NCI-H446 treated with DMSO at 0.1 percent for 48 hours (cell line): ENCODE data around the gene LILRB3.
"Not testable (repeated sequence)": the region's sequence is repeated elsewhere in the genome, so short reads cannot be mapped to it uniquely, and the experiment has no call there.

Experiments
- DNase-seq: peaks from one replicate; lab custom pipeline; 2025; lab: John Stamatoyannopoulos, UW

The LILRB3 gene

DNA sequence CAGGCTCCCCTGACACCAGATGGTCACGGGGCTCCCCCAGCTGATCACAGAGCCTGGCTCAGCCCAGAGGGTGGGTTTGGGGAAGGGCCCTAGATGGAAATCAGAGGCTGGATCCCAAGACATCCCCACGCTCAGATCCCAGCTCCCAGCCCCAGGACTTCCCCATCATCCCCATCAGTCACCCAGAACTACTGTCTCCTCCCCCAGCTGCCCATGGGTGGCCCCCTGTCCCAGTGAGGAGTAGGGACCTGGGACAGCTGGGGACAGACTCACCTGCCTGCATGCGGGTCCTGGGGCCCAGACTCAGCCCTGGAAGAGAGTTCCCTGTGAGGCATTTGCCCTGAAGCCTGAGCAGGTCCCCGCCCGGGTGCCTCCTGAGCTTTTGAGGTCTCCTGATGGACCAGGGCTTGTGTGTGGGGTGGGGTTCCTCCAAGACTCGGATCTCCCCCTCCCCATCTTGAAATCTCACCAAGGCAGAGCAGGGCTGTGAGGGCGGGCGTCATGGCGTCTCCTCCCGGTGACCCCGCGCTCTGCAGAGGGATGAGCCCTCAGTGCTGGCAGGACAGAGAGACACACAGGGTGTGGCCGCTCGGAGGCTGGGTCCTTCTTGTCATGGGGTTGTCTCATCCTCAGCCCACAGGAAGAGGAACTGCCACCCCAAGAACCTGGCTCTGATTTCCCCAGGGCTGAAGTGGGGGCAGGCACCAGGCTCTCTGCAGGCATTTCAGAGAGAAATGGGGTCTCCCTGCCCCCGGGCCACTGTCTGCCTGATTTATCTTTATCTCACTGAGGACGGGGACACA lies at the start of gene LILRB3:
Gene LILRB3, minus strand, starts transcription at position 534 of the 803 bp plus-strand sequence. Its CDS starts 31 bp downstream, at position 503.
- not testable (repeated sequence) for DNase-seq

- not testable (repeated sequence) for DNase-seq
Measured at GRCh38 chr19:54272181-54272580, 49.4 kb upstream of the LILRB3 start.

GRCh38 chr19:54271587-54271986 lies 48.8 kb upstream of the LILRB3 start:
- DNase-seq: not testable (repeated sequence)

GRCh38 chr19:54271106-54271505 lies 48.3 kb upstream of the LILRB3 start:
- DNase-seq: no peak

GRCh38 chr19:54268936-54269335 lies 46.1 kb upstream of the LILRB3 start:
- no peak for DNase-seq

DNA sequence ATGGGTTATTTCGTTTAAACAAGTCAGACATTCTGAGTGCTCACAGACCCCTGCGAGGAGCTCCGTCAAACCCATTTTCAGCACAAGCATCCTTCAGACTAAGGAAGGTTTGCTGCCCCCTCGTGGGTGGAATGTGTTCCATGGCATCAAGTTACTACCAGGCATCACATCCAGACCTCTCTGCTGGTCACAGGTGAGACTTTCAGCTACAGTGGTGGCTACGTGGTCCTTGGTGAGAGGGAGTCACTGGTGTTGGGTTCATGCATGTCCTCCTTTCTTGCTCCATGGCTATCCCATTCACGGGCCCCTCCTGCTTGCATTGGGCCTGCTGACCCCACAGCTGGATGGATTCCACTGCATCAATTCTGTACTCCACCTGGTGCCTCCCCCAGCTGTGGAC lies 43.3 kb upstream of the LILRB3 start:
- DNase-seq: peak; percentile 4

DNA sequence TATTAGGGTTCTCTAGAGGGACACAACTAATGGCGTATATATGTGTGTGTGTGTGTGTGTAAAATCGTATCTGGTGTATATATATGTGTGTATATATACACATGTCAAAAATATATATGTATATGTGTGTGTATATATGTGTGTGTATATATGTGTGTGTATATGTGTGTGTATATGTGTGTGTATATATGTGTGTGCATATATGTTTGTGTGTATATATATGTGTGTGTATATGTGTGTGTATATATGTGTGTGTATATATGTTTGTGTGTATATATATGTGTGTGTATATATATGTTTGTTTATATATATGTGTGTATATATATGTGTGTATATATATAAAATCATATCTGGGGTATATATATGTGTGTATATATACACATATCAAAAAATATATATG lies 39.7 kb upstream of the LILRB3 start:
- no peak for DNase-seq

GRCh38 chr19:54262066-54262465 lies 39.3 kb upstream of the LILRB3 start:
- no peak for DNase-seq

- no peak for DNase-seq
Measured at GRCh38 chr19:54257116-54257480, 34.3 kb upstream of the LILRB3 start, which contains the start of gene LILRB5. Gene LILRB5 (minus strand): TSS chr19:54257273. CDS start chr19:54257193, 80 bp downstream.

DNA sequence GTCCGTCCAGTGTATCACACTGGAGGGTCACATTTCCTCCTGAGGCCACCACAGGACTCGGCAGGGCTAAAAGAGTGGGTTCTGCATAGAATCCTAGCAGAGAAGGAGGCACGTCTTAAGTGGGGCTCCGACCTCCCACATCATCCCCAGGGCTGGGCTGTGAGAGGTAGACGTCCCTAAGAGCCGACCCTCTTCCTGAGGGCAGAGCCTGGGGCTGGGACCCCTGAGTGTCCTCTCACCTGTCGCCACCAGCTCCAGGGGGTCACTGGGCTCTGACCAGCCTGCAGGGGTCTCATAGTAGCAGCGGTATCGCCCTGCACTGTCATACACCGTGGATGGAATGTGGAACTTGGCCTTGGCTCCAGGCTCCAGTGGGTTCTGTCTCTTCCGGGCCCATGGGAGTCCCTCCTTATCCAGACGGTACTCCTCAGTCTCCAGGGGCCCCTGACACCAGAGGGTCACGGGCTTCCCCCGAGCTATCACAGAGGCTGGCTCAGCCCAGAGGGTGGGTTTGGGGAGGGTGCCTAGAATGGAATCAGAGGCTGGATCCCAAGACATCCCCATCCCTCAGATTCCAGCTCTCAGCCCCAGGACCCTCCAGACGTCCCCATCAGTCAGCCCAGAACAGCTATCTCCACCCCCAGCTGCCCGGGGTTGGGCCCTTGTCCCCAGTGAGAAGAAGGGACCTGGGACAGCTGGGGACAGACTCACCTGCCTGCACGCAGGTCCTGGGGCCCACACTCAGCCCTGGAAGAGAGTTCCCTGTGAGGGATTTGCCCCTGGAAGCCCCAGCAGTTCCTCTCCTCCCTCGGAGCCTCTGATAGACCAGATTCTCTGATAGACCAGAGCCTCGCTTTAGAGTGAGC lies 33.7 kb upstream of the LILRB3 start:
- no peak for DNase-seq

DNA sequence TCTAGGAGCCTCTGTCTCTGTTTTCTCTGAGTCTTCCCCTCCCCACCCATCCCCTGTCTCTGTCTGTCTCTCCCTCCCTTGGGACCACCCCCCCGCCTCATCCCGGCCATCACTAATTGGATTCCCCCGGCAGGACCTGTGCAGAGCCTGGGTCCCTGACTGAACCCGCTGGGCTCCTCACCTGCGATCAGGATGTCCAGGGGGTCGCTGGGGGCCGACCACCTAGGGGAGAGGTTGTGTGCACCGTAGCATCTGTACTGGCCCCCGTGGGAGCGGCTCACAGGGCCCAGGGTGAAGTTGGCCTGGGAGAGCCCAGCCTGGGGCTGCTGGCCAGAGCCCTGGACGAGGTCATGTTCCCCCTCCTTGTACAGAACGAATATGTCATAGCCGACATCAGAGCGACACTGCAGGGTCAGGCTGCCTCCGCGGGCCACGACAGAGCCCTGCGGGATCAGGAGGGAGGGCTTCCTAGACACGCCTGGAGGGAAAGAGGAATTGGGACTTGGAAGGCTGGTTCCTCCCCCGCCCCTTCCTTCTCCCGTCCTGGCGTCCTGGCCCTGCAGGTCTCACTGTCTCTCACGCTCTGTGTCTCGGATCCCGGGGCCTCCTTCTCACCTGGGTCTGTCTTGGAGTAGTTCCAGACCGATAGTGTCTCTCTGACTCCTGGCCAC lies 32.4 kb upstream of the LILRB3 start:
- DNase-seq: no peak

DNA sequence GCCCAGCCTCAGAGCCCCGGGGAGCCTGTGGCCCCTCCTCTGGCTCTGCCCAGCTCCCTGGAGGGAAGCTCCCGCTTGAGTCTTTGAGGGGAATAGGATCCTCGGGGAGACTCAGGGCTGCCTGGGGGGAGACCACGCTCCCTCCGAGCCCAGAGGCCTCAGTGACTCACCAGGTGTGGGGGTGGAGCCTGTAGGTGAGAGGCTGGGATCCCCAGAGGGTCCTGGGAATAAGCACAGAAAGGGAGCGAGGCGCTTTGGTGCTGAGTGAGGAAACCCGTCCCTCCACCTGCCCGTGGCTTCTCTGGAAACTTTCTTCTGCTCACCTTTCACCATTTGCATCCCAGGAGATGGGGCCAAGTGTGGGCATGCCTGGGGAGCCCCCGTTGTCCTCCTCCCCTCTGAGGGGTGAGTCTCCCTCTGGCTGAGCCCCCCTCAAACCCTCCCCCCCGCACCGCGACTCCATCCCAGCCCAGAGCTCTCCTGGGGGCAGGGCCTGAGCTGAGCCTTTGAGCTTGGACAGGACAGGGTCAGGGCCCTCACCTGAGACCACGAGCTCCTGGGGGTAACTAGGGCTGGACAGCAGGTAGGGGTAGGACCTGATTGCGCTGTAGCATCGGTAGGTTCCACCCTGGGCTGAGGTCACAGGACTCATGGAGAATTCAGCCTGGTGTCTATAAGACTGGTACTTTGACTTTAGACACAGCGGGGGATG lies 31.5 kb upstream of the LILRB3 start:
- no peak for DNase-seq

DNA sequence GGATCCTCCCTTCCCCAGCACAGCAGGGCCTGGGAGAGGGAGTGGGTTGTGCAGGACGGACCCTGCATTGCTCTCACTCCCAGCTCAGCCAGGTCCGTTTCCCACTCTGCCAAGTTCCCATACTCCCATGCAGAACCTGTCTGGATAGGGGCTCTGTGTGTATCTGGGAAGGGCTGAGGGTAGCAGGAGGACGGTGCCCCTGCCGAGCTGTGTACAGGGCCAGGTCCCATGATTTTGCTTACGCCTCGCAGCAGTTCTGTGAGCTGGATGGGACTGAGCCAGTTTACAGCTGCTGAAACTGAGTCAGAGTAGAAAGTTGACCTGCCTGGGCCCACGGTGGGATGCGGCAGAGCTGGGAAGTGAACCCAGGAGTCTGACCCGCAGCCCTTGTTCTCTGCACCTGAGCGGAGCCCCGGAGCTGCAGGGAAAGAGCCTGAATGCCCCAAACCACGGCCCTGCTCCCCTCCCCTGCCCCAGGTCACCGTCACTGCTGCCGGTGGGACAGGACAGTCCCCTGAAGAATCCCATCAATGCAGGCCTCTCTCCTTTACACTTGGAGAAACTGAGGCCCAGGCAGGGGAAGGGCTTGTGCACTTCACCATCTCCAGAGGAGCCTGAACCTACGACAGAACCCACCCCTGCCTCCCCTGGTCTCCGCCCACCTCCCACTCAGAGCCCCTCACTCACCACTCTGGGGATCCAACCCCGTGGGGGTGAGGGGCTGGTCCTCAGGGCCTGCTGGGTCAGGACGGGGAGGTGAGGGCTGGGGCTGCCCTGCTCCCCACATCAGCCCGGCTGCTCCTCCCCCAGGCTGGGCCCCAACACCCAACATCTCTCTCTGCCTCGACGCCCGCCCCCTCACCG lies 30.8 kb upstream of the LILRB3 start:
- DNase-seq: no peak

GRCh38 chr19:54252845-54253244 lies 30.0 kb upstream of the LILRB3 start:
- no peak for DNase-seq

DNA sequence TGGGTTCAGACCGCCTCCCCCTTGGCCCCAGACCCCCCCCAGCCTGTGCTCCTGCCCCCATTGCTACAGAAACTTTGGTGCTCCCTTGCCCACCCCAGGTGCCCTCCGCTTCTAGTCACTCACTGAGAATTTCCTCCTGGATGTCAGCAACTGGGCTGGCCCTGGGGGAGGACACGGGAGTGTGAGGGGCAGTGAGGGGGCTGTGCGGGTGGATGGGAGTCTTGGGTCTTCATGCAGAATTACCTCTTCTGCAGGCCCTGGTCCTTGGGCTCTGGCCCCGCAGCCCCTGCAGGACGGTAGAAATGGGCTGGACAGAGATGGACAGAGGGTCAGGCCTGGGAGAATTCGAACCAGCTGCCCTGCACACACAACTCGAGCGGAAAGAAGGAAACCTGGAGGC lies 29.4 kb upstream of the LILRB3 start:
- no peak for DNase-seq

GRCh38 chr19:54248016-54248601 lies 25.3 kb upstream of the LILRB3 start:
- DNase-seq: no peak

DNA sequence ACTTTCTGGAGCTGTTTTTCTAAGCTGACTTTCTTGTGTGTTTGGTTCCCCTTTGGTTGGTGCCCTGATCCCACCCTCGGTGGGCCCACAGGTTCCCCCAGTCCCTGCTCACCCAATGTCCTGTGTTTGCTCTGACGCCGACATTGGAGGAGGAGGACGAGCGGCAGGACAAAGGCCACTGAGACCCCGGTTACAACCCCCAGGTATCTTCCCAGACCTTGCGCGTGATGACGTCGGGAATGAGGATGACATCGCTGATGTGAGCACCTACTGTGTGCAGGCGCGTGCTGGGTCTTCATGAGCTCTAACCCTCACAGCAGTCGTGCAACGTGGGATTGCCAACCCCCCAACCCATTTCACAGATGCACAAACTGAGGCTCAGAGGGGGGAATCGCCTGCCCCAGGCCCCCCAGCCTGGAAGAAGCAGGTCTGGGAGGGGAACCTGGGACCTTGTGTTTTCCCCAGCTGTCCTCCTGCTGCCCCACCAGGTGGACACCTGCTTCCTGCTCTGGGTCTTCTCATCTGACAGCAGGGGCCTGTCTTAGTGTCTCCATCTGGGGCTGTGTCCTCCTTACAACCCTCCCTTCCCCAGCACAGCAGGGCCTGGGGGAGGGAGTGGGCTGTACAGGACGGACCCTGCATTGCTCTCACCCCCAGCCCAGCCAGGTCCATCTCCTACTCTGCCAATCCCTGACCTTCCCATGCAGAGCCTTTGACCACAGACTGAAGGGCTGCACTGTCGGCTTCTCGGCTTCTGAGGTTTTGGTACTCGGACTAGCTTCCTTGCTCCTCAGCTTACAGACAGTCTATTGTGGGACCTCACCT lies 24.5 kb upstream of the LILRB3 start:
- DNase-seq: no peak

DNA sequence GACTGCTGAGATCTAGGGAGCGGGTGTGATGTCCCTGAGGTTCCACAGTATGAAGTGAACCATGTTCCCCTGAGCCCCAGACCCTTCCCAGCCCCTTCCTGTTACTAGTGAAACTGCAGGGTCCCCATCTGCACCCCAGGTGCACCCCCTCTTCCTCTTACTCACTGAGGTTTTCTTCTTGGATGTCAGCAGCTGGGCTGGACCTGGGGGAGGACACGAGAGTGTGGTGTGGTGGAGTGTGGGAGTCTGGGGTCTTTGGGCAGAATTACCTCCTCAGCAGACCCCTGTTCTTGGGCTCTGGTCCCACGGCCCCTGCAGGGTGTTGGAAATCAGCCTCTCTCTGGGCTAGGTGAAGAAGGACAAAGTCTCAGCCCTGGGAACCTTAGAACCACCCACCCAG lies 23.1 kb upstream of the LILRB3 start:
- DNase-seq: no peak

- not testable (repeated sequence) for DNase-seq
Measured at GRCh38 chr19:54243809-54244208, 21.0 kb upstream of the LILRB3 start.

- DNase-seq: not testable (repeated sequence)
Measured at GRCh38 chr19:54242646-54243045, 19.8 kb upstream of the LILRB3 start, which contains the start of gene LILRA6. Gene LILRA6 (minus strand): TSS chr19:54242790.
